ENCODE results near the gene GRM1. TPM values are rescaled to one million over a fixed set of nuclear protein-coding genes. Genes with fewer than 3 reads are reported as not detected.

Gene GRM1
- total and polyA plus RNA-seq, 9 of the 15 experiments (the other 6 are each of a cell fraction or from before 2014, with no cell fraction given) = not detected

DNA sequence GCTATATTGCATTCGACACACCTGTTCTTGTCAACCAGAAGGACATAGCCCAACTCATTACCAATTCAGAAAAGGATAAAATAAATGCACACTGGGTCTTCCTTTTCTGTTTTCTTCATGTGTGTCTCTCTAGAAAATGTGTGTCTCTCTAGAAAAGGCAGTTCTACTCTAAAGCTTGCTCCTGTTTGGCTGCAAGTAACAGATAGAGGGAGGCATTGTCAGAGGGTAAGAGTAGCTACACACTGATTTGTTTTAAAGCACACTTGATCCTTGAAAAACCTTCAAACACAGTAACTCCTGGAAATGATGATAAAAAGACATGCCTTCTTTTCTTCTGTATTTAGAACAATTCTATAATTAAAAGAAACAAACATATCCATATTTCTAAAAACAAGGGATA, 21.3 kb downstream of the GRM1 start (continued):
- TF ChIP-seq, protein P1, sequence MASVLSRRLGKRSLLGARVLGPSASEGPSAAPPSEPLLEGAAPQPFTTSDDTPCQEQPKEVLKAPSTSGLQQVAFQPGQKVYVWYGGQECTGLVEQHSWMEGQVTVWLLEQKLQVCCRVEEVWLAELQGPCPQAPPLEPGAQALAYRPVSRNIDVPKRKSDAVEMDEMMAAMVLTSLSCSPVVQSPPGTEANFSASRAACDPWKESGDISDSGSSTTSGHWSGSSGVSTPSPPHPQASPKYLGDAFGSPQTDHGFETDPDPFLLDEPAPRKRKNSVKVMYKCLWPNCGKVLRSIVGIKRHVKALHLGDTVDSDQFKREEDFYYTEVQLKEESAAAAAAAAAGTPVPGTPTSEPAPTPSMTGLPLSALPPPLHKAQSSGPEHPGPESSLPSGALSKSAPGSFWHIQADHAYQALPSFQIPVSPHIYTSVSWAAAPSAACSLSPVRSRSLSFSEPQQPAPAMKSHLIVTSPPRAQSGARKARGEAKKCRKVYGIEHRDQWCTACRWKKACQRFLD (CRISPR knock-in tag; IDR thresholded peaks at IDR 0.05) = no peak
- TF ChIP-seq TBL1XR1 (IDR thresholded peaks at IDR 0.05; ENCODE audit: low read length in 2 of 2) (no peak), FOS (IDR thresholded peaks at IDR 0.05; ENCODE audit: extremely low read depth, insufficient read length) (no peak)

DNA sequence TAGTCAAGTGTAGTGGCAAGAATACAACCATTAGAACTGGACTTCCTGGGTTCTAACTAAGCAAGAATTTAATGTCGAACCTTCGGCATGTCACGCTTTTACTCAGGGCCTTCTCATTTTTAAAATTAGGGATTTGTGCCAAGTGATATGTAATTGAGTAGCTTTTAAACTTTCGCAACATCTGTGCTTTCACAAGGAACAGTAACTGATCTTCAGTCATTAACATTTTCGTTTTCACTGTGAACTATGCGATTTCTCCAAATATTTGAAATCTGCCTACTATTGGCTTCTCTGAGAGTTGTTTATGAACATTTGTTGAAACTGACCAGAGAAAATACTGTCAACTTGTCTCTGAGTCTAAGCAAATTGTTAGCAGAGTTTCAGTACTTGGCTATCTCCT, 27.6 kb downstream of the GRM1 start:
- H3K9me3 ChIP-seq (replicated peaks; ENCODE audit: control insufficient read depth, insufficient read depth, low read depth, low read length) = no peaks in the 10 kb centered on the region
- no peak overlapping the region for H3K27ac ChIP-seq (ENCODE audit: extremely low read depth, low read depth, low read length)
- no peak overlapping the region for H2AFZ ChIP-seq (ENCODE audit: low read depth, low read length)
- DNase-seq (ENCODE audit: extremely low read depth in 1 of 4, low spot score in 3 of 4) (no peak), ATAC-seq (no peak), FAIRE-seq (no peak)
- POLR2A ChIA-PET = no interaction called here
- no peaks in the 10 kb centered on the region for H3K9me1 ChIP-seq (ENCODE audit: control insufficient read depth, insufficient read depth, low read length)
- H3K4me3 ChIP-seq = no peak overlapping the region
- no peaks in the 10 kb centered on the region for H3K27me3 ChIP-seq (ENCODE audit: control insufficient read depth in 2 of 2, insufficient read depth in 2 of 2, low read length in 2 of 2)
- intact Hi-C loops (cut with micrococcal nuclease) (no loop called here), in situ Hi-C loops (cut with MboI) (no loop called here)
- H3K4me2 ChIP-seq (ENCODE audit: insufficient read depth, low read length) = no peak overlapping the region
- H3K36me3 ChIP-seq (ENCODE audit: control insufficient read depth, insufficient read depth, low read length) = no peaks in the 10 kb centered on the region
- H3K4me1 ChIP-seq (replicated peaks in 1 of 2; ENCODE audit: control insufficient read depth in 2 of 2, insufficient read depth in 2 of 2, low read length in 2 of 2) = no peaks in the 10 kb centered on the region
- CTCF ChIA-PET (ENCODE audit: low intra/inter-chr PET ratio) = no interaction called here
- under 1% methylated on average over 6 of the region's 6 CpGs for WGBS (ENCODE audit: insufficient coverage, low coverage, missing lambda C conversion rate)
- TF ChIP-seq, protein P2, sequence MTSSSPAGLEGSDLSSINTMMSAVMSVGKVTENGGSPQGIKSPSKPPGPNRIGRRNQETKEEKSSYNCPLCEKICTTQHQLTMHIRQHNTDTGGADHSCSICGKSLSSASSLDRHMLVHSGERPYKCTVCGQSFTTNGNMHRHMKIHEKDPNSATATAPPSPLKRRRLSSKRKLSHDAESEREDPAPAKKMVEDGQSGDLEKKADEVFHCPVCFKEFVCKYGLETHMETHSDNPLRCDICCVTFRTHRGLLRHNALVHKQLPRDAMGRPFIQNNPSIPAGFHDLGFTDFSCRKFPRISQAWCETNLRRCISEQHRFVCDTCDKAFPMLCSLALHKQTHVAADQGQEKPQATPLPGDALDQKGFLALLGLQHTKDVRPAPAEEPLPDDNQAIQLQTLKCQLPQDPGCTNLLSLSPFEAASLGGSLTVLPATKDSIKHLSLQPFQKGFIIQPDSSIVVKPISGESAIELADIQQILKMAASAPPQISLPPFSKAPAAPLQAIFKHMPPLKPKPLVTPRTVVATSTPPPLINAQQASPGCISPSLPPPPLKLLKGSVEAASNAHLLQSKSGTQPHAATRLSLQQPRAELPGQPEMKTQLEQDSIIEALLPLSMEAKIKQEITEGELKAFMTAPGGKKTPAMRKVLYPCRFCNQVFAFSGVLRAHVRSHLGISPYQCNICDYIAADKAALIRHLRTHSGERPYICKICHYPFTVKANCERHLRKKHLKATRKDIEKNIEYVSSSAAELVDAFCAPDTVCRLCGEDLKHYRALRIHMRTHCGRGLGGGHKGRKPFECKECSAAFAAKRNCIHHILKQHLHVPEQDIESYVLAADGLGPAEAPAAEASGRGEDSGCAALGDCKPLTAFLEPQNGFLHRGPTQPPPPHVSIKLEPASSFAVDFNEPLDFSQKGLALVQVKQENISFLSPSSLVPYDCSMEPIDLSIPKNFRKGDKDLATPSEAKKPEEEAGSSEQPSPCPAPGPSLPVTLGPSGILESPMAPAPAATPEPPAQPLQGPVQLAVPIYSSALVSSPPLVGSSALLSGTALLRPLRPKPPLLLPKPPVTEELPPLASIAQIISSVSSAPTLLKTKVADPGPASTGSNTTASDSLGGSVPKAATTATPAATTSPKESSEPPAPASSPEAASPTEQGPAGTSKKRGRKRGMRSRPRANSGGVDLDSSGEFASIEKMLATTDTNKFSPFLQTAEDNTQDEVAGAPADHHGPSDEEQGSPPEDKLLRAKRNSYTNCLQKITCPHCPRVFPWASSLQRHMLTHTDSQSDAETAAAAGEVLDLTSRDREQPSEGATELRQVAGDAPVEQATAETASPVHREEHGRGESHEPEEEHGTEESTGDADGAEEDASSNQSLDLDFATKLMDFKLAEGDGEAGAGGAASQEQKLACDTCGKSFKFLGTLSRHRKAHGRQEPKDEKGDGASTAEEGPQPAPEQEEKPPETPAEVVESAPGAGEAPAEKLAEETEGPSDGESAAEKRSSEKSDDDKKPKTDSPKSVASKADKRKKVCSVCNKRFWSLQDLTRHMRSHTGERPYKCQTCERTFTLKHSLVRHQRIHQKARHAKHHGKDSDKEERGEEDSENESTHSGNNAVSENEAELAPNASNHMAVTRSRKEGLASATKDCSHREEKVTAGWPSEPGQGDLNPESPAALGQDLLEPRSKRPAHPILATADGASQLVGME (CRISPR knock-in tag; IDR thresholded peaks at IDR 0.05) = no peak
- TF ChIP-seq KLF10 (CRISPR knock-in tag; IDR thresholded peaks at IDR 0.05) = no peak
- TF ChIP-seq, protein P3, sequence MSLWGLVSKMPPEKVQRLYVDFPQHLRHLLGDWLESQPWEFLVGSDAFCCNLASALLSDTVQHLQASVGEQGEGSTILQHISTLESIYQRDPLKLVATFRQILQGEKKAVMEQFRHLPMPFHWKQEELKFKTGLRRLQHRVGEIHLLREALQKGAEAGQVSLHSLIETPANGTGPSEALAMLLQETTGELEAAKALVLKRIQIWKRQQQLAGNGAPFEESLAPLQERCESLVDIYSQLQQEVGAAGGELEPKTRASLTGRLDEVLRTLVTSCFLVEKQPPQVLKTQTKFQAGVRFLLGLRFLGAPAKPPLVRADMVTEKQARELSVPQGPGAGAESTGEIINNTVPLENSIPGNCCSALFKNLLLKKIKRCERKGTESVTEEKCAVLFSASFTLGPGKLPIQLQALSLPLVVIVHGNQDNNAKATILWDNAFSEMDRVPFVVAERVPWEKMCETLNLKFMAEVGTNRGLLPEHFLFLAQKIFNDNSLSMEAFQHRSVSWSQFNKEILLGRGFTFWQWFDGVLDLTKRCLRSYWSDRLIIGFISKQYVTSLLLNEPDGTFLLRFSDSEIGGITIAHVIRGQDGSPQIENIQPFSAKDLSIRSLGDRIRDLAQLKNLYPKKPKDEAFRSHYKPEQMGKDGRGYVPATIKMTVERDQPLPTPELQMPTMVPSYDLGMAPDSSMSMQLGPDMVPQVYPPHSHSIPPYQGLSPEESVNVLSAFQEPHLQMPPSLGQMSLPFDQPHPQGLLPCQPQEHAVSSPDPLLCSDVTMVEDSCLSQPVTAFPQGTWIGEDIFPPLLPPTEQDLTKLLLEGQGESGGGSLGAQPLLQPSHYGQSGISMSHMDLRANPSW (CRISPR knock-in tag; IDR thresholded peaks at IDR 0.05) = no peak
- TF ChIP-seq DPF2 (IDR thresholded peaks at IDR 0.05) = no peak
- no peak for TF ChIP-seq ETV5 (CRISPR knock-in tag; IDR thresholded peaks at IDR 0.05; ENCODE audit: low read depth)
- TF ChIP-seq ZNF780A (CRISPR knock-in tag; IDR thresholded peaks at IDR 0.05) = no peak
- no peak overlapping the region for H3K9ac ChIP-seq (ENCODE audit: insufficient read depth in 1 of 2, low read depth in 2 of 2, low read length in 2 of 2)
- no peaks in the 10 kb centered on the region for H3K79me2 ChIP-seq (ENCODE audit: control insufficient read depth, insufficient read depth, low read length)
- H4K20me1 ChIP-seq (replicated peaks; ENCODE audit: control insufficient read depth, insufficient read depth, low read length) = no peaks in the 10 kb centered on the region
- BruUV-seq (replicated peaks) = no TSS peak
